Fibroblast of lung (primary cell): Measurements from ENCODE around the gene LGSN.

Experiments
- EZH2 ChIP-seq: IDR thresholded peaks from 2 replicates; pipeline ENCODE4 v1.5.1; 2012; ENCODE audit warnings: low read length, control low read depth, mild to moderate bottlenecking; ENCODE audit errors: missing control alignments
- TF ChIP-seq, protein P1 (sequence below), 2 donors: IDR thresholded peaks in 1 of 2; conservative IDR thresholded peaks in 1 of 2; 1 replicate in 1 of 2; 2 replicates in 1 of 2; pipeline ENCODE4 v1.5.1; 2011 to 2012; ENCODE audit warnings: low read length in 2 of 2, control low read depth in 1 of 2, inconsistent platforms in 1 of 2, low read depth in 1 of 2, mild to moderate bottlenecking in 1 of 2

GRCh38 chr6:63368347-63368746 lies 48.6 kb upstream of the LGSN start:
- TF ChIP-seq EZH2, result no peak
- TF ChIP-seq, protein P1, sequence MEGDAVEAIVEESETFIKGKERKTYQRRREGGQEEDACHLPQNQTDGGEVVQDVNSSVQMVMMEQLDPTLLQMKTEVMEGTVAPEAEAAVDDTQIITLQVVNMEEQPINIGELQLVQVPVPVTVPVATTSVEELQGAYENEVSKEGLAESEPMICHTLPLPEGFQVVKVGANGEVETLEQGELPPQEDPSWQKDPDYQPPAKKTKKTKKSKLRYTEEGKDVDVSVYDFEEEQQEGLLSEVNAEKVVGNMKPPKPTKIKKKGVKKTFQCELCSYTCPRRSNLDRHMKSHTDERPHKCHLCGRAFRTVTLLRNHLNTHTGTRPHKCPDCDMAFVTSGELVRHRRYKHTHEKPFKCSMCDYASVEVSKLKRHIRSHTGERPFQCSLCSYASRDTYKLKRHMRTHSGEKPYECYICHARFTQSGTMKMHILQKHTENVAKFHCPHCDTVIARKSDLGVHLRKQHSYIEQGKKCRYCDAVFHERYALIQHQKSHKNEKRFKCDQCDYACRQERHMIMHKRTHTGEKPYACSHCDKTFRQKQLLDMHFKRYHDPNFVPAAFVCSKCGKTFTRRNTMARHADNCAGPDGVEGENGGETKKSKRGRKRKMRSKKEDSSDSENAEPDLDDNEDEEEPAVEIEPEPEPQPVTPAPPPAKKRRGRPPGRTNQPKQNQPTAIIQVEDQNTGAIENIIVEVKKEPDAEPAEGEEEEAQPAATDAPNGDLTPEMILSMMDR (conservative IDR thresholded peaks at IDR 0.05 in 1 of 2, IDR thresholded peaks at IDR 0.05 in 1 of 2; ENCODE audit: low read depth in 1 of 2, low read length in 2 of 2), result no peak
